ENCODE measurements around the gene STMN1. TPM values are rescaled to one million over a fixed set of nuclear protein-coding genes. Genes with fewer than 3 reads are reported as not detected.

Gene STMN1
- total and polyA plus RNA-seq, 2 experiments from 2014 or later, result 227 to 1,890 TPM

GRCh38 chr1:25952841-25953401, 46.7 kb upstream of the STMN1 start:
- no peaks in the 10 kb centered on the region for H3K9me2 ChIP-seq (ENCODE audit: insufficient read depth)
- ATAC-seq (no peak), DNase-seq (ENCODE audit: low spot score) (no peak)
- no peaks in the 10 kb centered on the region for H3F3A ChIP-seq (replicated peaks; ENCODE audit: low read depth)
- no peak for TF ChIP-seq ZNF114 (CRISPR knock-in tag; IDR thresholded peaks at IDR 0.05)
- no peak for TF ChIP-seq REST (IDR thresholded peaks at IDR 0.05; ENCODE audit: unreplicated experiment)
- no peak for TF ChIP-seq EZH2 (IDR thresholded peaks at IDR 0.05; ENCODE audit: low read depth, unreplicated experiment)
- TF ChIP-seq EZH2phosphoT487 (IDR thresholded peaks at IDR 0.05; ENCODE audit: unreplicated experiment), result no peak
- TF ChIP-seq NANOG (IDR thresholded peaks at IDR 0.05; ENCODE audit: borderline replicate concordance), result no peak
- TF ChIP-seq POLR2AphosphoS5 (IDR thresholded peaks at IDR 0.05; ENCODE audit: low read depth), result no peak
- no peak for TF ChIP-seq ZNF462 (CRISPR knock-in tag; IDR thresholded peaks at IDR 0.05)
- TF ChIP-seq CTCF (conservative IDR thresholded peaks at IDR 0.05; ENCODE audit: low read depth in 2 of 2), result no peak
- TF ChIP-seq ETS1 (IDR thresholded peaks at IDR 0.05), result no peak
- no peak for TF ChIP-seq STAT1 (IDR thresholded peaks at IDR 0.05; ENCODE audit: unreplicated experiment)
- TF ChIP-seq CREB1 (CRISPR knock-in tag; IDR thresholded peaks at IDR 0.05; ENCODE audit: low read depth), result no peak
- TF ChIP-seq ZNF331 (CRISPR knock-in tag; IDR thresholded peaks at IDR 0.05; ENCODE audit: low read depth), result no peak
- H3K79me2 ChIP-seq (replicated peaks; ENCODE audit: insufficient read depth), result no peaks in the 10 kb centered on the region
- no peak overlapping the region for H3K27ac Mint-ChIP-seq
- H3K9me3 Mint-ChIP-seq, result peaks cover under 1% of the 10 kb centered on the region; the same call in 1 of the 3 replicates
- no peak overlapping the region for H2AFZ ChIP-seq
- no peaks in the 10 kb centered on the region for H4K20me1 ChIP-seq (replicated peaks; ENCODE audit: insufficient read depth)
- no peak overlapping the region for H3K4me3 ChIP-seq
- no peaks in the 10 kb centered on the region for H3K36me3 ChIP-seq (ENCODE audit: insufficient read depth)
- H3K27ac ChIP-seq (ENCODE audit: low read depth), result no peak overlapping the region
- H3K4me1 Mint-ChIP-seq, result peaks cover 8% of the 10 kb centered on the region
- peaks cover 1% of the 10 kb centered on the region for H3K27me3 Mint-ChIP-seq (ENCODE audit: insufficient read depth, low read depth, poor library complexity)
- no peak overlapping the region for H3K4me3 Mint-ChIP-seq
- H3K4me1 ChIP-seq (ENCODE audit: insufficient read depth), result peaks cover 4% of the 10 kb centered on the region; the same call in 1 of the 2 replicates
- H3K36me3 Mint-ChIP-seq (ENCODE audit: low read depth), result peaks cover 7% of the 10 kb centered on the region; the same call in 1 of the 3 replicates
- H3K27me3 ChIP-seq (ENCODE audit: insufficient read depth), result no peaks in the 10 kb centered on the region
- H3K4me2 ChIP-seq, result no peak overlapping the region

All from GM23338 (cell line).